ENCODE measurements around the gene THUMPD1.

- no peak for TF ChIP-seq CTCF (IDR thresholded peaks at IDR 0.05)
- no peak for TF ChIP-seq POLR2A (IDR thresholded peaks at IDR 0.05)
- peak in 2 of 3 donors; percentile 34 to 40 for TF ChIP-seq POLR2AphosphoS5 (IDR thresholded peaks at IDR 0.05)
- TF ChIP-seq EP300 (IDR thresholded peaks at IDR 0.05; ENCODE audit: low read depth): no peak
Observed at GRCh38 chr16:20711277-20711911, 30.2 kb downstream of the THUMPD1 start.

All from transverse colon (tissue), 4 donors.